ENCODE results near the gene OLFML2B. TPM values are rescaled to one million over a fixed set of nuclear protein-coding genes. Genes with fewer than 3 reads are reported as not detected.
"Not testable (repeated sequence)": the region's sequence is repeated elsewhere in the genome, so short reads cannot be mapped to it uniquely, and the experiment has no call there.

Gene OLFML2B
- total and polyA plus RNA-seq, 4 donors = 3.0 to 52.2 (median 11.7) TPM

DNA sequence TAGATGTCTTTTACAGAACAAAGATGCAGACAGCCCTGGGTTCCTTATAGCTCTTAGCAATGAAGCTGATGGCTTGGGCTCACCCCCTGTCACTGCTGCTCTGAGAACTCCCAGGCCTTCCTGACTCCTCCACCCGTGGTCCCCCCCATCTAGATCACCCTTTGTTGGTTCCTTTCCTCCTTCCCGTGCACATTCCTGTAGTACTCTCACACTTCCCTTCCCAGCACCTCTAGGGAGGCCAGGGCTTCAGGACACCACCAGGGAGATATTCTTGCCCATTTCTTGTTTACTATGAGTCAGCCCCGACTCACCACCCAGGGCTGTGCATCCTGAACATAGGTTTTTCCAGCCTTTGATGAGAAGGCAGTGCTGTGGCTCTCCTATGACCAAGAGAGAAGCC is 31.4 kb upstream of the OLFML2B start:
- DNase-seq (no peak), ATAC-seq (ENCODE audit: insufficient read depth, low FRiP score) (no peak)
- Histone ChIP-seq H3K27me3 (ENCODE audit: control insufficient read depth in 3 of 3, insufficient read depth in 3 of 3, low read length in 2 of 3) (peaks cover 0 to 2% (median 0%) of the 10 kb centered on the region in 3 donors), H3K27ac (ENCODE audit: low read depth in 1 of 2, low read length in 1 of 2) (no peak overlapping the region), H3K4me1 (ENCODE audit: control insufficient read depth in 5 of 5, insufficient read depth in 5 of 5, low read length in 5 of 5) (no peaks in the 10 kb centered on the region), H3K9me3 (ENCODE audit: control insufficient read depth in 4 of 4, insufficient read depth in 3 of 4, low read length in 3 of 4) (no peaks in the 10 kb centered on the region), H3K4me3 (no peak overlapping the region), H3K36me3 (ENCODE audit: control insufficient read depth in 4 of 4, insufficient read depth in 4 of 4, low read length in 4 of 4) (no peaks in the 10 kb centered on the region), H3K9ac (ENCODE audit: insufficient read depth in 1 of 2, low read length in 2 of 2) (no peak overlapping the region)
- WGBS, 2 donors = 67 to 71% methylated on average over 3 of the region's 3 CpGs
- TF ChIP-seq, protein P1, sequence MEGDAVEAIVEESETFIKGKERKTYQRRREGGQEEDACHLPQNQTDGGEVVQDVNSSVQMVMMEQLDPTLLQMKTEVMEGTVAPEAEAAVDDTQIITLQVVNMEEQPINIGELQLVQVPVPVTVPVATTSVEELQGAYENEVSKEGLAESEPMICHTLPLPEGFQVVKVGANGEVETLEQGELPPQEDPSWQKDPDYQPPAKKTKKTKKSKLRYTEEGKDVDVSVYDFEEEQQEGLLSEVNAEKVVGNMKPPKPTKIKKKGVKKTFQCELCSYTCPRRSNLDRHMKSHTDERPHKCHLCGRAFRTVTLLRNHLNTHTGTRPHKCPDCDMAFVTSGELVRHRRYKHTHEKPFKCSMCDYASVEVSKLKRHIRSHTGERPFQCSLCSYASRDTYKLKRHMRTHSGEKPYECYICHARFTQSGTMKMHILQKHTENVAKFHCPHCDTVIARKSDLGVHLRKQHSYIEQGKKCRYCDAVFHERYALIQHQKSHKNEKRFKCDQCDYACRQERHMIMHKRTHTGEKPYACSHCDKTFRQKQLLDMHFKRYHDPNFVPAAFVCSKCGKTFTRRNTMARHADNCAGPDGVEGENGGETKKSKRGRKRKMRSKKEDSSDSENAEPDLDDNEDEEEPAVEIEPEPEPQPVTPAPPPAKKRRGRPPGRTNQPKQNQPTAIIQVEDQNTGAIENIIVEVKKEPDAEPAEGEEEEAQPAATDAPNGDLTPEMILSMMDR (IDR thresholded peaks at IDR 0.05; ENCODE audit: control extremely low read depth, extremely low read depth) = no peak

DNA sequence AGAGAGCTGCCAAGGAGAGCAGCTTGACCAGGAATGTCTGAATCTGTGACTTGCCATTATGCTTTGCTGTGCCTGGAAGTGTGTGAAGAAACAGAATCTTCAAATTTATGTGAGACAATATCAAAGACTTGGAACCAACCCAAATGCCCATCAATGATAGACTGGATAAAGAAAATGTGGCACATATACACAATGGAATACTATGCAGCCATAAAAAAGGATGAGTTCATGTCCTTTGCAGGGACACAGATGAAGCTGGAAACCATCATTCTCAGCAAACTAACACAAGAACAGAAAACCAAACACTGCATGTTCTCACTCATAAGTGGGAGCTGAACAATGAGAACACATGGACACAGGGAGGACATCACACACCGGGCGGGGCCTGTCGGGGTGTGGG is 30.3 kb upstream of the OLFML2B start:
- H3K27ac ChIP-seq (ENCODE audit: low read depth in 1 of 2, low read length in 1 of 2); H3K9me3 ChIP-seq (ENCODE audit: control insufficient read depth in 4 of 4, insufficient read depth in 3 of 4, low read length in 3 of 4); H3K4me3 ChIP-seq; H3K4me1 ChIP-seq (ENCODE audit: control insufficient read depth in 5 of 5, insufficient read depth in 5 of 5, low read length in 5 of 5); H3K36me3 ChIP-seq (ENCODE audit: control insufficient read depth in 4 of 4, insufficient read depth in 4 of 4, low read length in 4 of 4); H3K9ac ChIP-seq (ENCODE audit: insufficient read depth in 1 of 2, low read length in 2 of 2); DNase-seq; ATAC-seq (ENCODE audit: insufficient read depth, low FRiP score); H3K27me3 ChIP-seq (ENCODE audit: control insufficient read depth in 3 of 3, insufficient read depth in 3 of 3, low read length in 2 of 3): not testable (repeated sequence)
- WGBS, 2 donors = 95 to 99% methylated on average over 3 of the region's 3 CpGs

DNA sequence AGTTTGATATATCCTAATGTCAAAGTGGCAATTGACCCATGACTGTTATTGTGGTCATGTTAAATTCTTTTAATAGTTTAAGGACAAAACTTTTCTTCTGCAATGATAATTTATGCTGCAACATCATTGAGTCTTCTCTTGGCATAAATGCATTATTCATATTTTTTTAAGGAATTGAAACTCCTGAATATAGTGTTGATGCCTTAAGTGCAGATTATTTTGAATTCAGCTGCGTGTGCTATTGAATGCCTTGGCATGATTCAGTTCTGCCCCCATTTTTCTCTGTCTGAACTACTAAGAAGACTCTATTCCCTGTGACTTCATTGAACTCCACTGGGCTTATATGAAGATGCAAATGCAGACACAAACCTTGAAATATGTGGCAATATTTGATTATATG is 23.3 kb upstream of the OLFML2B start:
- Histone ChIP-seq H3K27ac (ENCODE audit: low read depth in 1 of 2, low read length in 1 of 2) (no peak overlapping the region), H3K9ac (ENCODE audit: insufficient read depth in 1 of 2, low read length in 2 of 2) (no peak overlapping the region), H3K36me3 (ENCODE audit: control insufficient read depth in 4 of 4, insufficient read depth in 4 of 4, low read length in 4 of 4) (no peaks in the 10 kb centered on the region), H3K4me3 (no peak overlapping the region), H3K27me3 (ENCODE audit: control insufficient read depth in 3 of 3, insufficient read depth in 3 of 3, low read length in 2 of 3) (peaks cover 0 to 4% (median 3%) of the 10 kb centered on the region in 3 donors), H3K9me3 (ENCODE audit: control insufficient read depth in 4 of 4, insufficient read depth in 3 of 4, low read length in 3 of 4) (no peaks in the 10 kb centered on the region), H3K4me1 (ENCODE audit: control insufficient read depth in 5 of 5, insufficient read depth in 5 of 5, low read length in 5 of 5) (no peaks in the 10 kb centered on the region)
- 63 to 79% methylated on average over 1 of the region's 1 CpG for WGBS, 2 donors
- TF ChIP-seq, protein P1 (IDR thresholded peaks at IDR 0.05; ENCODE audit: control extremely low read depth, extremely low read depth) = no peak
- ATAC-seq (ENCODE audit: insufficient read depth, low FRiP score) = no peak
- DNase-seq = no peak

DNA sequence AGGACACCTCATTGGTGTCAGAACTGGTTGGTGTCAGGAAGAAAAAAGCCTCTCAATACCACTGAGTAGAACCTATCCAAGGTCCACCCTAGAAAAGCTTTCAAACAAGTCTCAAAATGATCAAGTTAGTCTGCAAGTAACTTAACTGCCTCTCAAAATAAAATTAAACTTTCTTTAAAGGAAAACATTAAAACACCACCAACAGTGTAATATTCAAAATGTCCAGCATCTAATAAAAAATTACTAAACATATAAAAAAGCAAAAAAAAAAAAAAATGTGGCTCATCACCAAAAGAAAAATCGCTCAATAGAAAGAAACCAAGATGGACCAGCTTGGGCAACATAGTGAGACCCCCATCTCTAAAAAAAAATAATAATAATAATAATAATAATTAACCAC is 18.7 kb upstream of the OLFML2B start:
- Histone ChIP-seq H3K9ac (ENCODE audit: insufficient read depth in 1 of 2, low read length in 2 of 2) (no peak overlapping the region), H3K27ac (ENCODE audit: low read depth in 1 of 2, low read length in 1 of 2) (no peak overlapping the region), H3K9me3 (ENCODE audit: control insufficient read depth in 4 of 4, insufficient read depth in 3 of 4, low read length in 3 of 4) (no peaks in the 10 kb centered on the region), H3K4me1 (ENCODE audit: control insufficient read depth in 5 of 5, insufficient read depth in 5 of 5, low read length in 5 of 5) (no peaks in the 10 kb centered on the region), H3K36me3 (ENCODE audit: control insufficient read depth in 4 of 4, insufficient read depth in 4 of 4, low read length in 4 of 4) (no peaks in the 10 kb centered on the region), H3K4me3 (no peak overlapping the region), H3K27me3 (ENCODE audit: control insufficient read depth in 3 of 3, insufficient read depth in 3 of 3, low read length in 2 of 3) (peaks cover 0 to 7% (median 0%) of the 10 kb centered on the region in 3 donors)
- TF ChIP-seq, protein P1 (IDR thresholded peaks at IDR 0.05; ENCODE audit: control extremely low read depth, extremely low read depth) = no peak
- ATAC-seq (ENCODE audit: insufficient read depth, low FRiP score) (no peak), DNase-seq (no peak)
- 84 to 93% methylated on average over 1 of the region's 1 CpG for WGBS, 2 donors
